Fibroblast of skin of right quadriceps (primary cell): ENCODE measurements around the gene JMJD7.

ENCODE experiments used
- DNase-seq: peaks from one replicate; pipeline ENCODE4 v3.0.0-alpha.2; 2013

The JMJD7 gene

DNA sequence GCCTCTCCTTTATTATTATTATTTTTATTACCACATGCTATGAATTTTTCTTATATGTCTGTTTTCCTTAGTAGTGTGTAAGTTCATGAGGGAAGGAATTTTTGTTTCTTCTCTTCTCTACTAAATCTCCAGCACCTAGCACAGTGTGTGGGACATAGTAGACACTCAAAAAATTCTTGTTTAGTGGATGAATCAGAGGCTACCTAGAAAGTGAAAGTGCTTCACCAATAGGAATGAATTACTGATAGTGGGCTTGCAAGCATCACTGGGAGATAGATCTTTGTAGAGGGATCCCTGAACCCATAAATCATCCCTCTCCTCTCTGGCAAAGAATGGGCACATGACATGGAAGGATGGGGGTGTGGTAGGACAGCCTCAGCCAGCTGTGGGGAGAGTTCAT lies 57.4 kb downstream of the JMJD7 start:
- no peak for DNase-seq

DNA sequence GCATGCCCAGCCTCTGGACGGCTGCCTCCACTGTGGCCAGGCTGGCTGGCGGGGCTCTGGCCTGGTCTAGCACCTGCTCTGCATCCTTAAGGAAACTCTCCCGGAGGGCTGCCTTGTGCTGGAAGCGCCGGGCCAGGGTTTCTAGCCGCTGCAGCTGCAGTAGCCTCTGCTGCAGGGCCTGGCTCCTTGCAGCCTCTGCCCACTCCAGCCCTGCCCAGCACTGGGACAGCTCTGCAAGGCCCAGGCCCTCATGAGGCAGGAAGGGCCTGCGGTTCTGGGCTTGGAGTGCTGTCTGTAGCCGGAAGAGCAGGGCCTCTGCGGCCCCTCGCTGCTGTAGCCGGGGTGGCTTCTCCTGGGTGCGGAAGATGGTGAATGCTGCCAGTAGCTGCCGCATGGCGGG lies 57.9 kb downstream of the JMJD7 start:
- no peak for DNase-seq

DNA sequence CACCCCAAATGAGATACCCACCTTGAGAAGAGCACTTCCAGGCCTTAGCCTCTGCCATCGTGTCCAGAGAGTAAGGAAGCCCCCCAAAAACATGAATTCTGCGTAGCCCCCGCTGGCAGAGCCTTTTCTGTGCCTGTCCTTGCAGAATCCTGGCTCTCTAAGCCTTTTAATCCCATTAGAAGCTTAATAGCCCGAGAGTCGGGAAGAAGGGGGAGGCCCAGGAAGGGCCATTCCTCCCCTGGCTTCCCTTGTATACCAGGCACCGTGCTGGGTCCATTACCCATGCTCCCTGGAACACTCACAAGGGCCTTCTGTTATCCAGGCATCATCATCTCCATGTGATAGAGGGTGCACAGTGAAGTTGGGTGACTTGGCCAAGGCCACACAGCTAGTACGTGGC lies 58.8 kb downstream of the JMJD7 start:
- DNase-seq = no peak

- DNase-seq = no peak
These were observed 59.3 kb downstream of the JMJD7 start for GRCh38 chr15:41887161-41887560.
